ENCODE data around the gene GTPBP4. TPM values are rescaled to one million over a fixed set of nuclear protein-coding genes. Genes with fewer than 3 reads are reported as not detected.
A peak's percentile ranks its signal among the peaks of the same experiment; 100 is the strongest.

The GTPBP4 gene
- total and polyA plus RNA-seq, 2 donors from 2014 or later, result 18.9 to 37.1 TPM

GRCh38 chr10:1041514-1041913, 53.3 kb downstream of the GTPBP4 start:
- TF ChIP-seq CTCF (IDR thresholded peaks at IDR 0.05; ENCODE audit: borderline replicate concordance, extremely low read depth, insufficient read depth), result no peak
- H3K27ac ChIP-seq (ENCODE audit: low read depth in 2 of 2, low read length in 2 of 2), result no peak overlapping the region
- intact Hi-C loops (cut with DNase I), result no loop called here
- no peak overlapping the region for H3K9ac ChIP-seq (ENCODE audit: low read length in 3 of 3)
- FAIRE-seq, result no peak
- no peak for DNase-seq
- H3K27me3 ChIP-seq (ENCODE audit: control insufficient read depth, insufficient read depth, low read length), result no peaks in the 10 kb centered on the region
- no peak overlapping the region for H3K4me3 ChIP-seq (ENCODE audit: low read length in 3 of 3)
- peaks cover 3 to 15% (median 4%) of the 10 kb centered on the region in 3 donors for H3K36me3 ChIP-seq (ENCODE audit: control insufficient read depth in 2 of 3, insufficient read depth in 3 of 3, low read length in 3 of 3)
- H3K4me1 ChIP-seq (ENCODE audit: control insufficient read depth in 2 of 3, insufficient read depth in 2 of 3, low read depth in 1 of 3, low read length in 3 of 3), result peaks cover 0 to 4% (median 0%) of the 10 kb centered on the region in 3 donors
- no peaks in the 10 kb centered on the region for H3K9me3 ChIP-seq (ENCODE audit: control insufficient read depth in 2 of 3, insufficient read depth in 1 of 3, low read length in 3 of 3)

GRCh38 chr10:1043532-1043995, 55.3 kb downstream of the GTPBP4 start:
- Histone ChIP-seq H3K4me3 (ENCODE audit: low read length in 3 of 3) (no peak overlapping the region), H3K9me3 (ENCODE audit: control insufficient read depth in 2 of 3, insufficient read depth in 1 of 3, low read length in 3 of 3) (no peaks in the 10 kb centered on the region), H3K9ac (ENCODE audit: low read length in 3 of 3) (no peak overlapping the region), H3K27me3 (ENCODE audit: control insufficient read depth, insufficient read depth, low read length) (no peaks in the 10 kb centered on the region), H3K4me1 (ENCODE audit: control insufficient read depth in 2 of 3, insufficient read depth in 2 of 3, low read depth in 1 of 3, low read length in 3 of 3) (peaks cover 0 to 10% (median 8%) of the 10 kb centered on the region in 3 donors), H3K27ac (ENCODE audit: low read depth in 2 of 2, low read length in 2 of 2) (peak overlapping the region in 1 of 2 donors; percentile 59), H3K36me3 (ENCODE audit: control insufficient read depth in 2 of 3, insufficient read depth in 3 of 3, low read length in 3 of 3) (peaks cover 0 to 12% (median 3%) of the 10 kb centered on the region in 3 donors)
- no peak for TF ChIP-seq CTCF (IDR thresholded peaks at IDR 0.05; ENCODE audit: borderline replicate concordance, extremely low read depth, insufficient read depth)
- intact Hi-C loops (cut with DNase I), result no loop called here
- peak in 1 of 5 donors; percentile 10 for DNase-seq
- FAIRE-seq, result no peak

GRCh38 chr10:1044146-1044545, 55.9 kb downstream of the GTPBP4 start:
- Histone ChIP-seq H3K9ac (ENCODE audit: low read length in 3 of 3) (no peak overlapping the region), H3K36me3 (ENCODE audit: control insufficient read depth in 2 of 3, insufficient read depth in 3 of 3, low read length in 3 of 3) (peaks cover 0 to 12% (median 3%) of the 10 kb centered on the region in 3 donors), H3K27me3 (ENCODE audit: control insufficient read depth, insufficient read depth, low read length) (no peaks in the 10 kb centered on the region), H3K4me1 (ENCODE audit: control insufficient read depth in 2 of 3, insufficient read depth in 2 of 3, low read depth in 1 of 3, low read length in 3 of 3) (peaks cover 0 to 10% (median 8%) of the 10 kb centered on the region in 3 donors), H3K27ac (ENCODE audit: low read depth in 2 of 2, low read length in 2 of 2) (peak overlapping the region in 1 of 2 donors; percentile 59), H3K9me3 (ENCODE audit: control insufficient read depth in 2 of 3, insufficient read depth in 1 of 3, low read length in 3 of 3) (no peaks in the 10 kb centered on the region), H3K4me3 (ENCODE audit: low read length in 3 of 3) (no peak overlapping the region)
- FAIRE-seq (no peak), DNase-seq (no peak)
- TF ChIP-seq CTCF (IDR thresholded peaks at IDR 0.05; ENCODE audit: borderline replicate concordance, extremely low read depth, insufficient read depth), result no peak
- intact Hi-C loops (cut with DNase I), result no loop called here

- H3K4me1 ChIP-seq (ENCODE audit: control insufficient read depth in 2 of 3, insufficient read depth in 2 of 3, low read depth in 1 of 3, low read length in 3 of 3), result peaks cover 0 to 10% (median 8%) of the 10 kb centered on the region in 3 donors
- intact Hi-C loops (cut with DNase I), result no loop called here
- peaks cover 0 to 12% (median 3%) of the 10 kb centered on the region in 3 donors for H3K36me3 ChIP-seq (ENCODE audit: control insufficient read depth in 2 of 3, insufficient read depth in 3 of 3, low read length in 3 of 3)
- FAIRE-seq, result no peak
- no peaks in the 10 kb centered on the region for H3K27me3 ChIP-seq (ENCODE audit: control insufficient read depth, insufficient read depth, low read length)
- TF ChIP-seq CTCF (IDR thresholded peaks at IDR 0.05; ENCODE audit: borderline replicate concordance, extremely low read depth, insufficient read depth), result no peak
- H3K27ac ChIP-seq (ENCODE audit: low read depth in 2 of 2, low read length in 2 of 2), result no peak overlapping the region
- H3K9me3 ChIP-seq (ENCODE audit: control insufficient read depth in 2 of 3, insufficient read depth in 1 of 3, low read length in 3 of 3), result no peaks in the 10 kb centered on the region
- no peak for DNase-seq
- no peak overlapping the region for H3K4me3 ChIP-seq (ENCODE audit: low read length in 3 of 3)
- no peak overlapping the region for H3K9ac ChIP-seq (ENCODE audit: low read length in 3 of 3)
These were observed 56.7 kb downstream of the GTPBP4 start for GRCh38 chr10:1044964-1045363.
